OCI-LY3 (cell line): Measurements from ENCODE around the gene TIMM22.

Source experiments
- CTCF ChIP-seq: fragments of 200-600, 300-600 bp; sonication (generic); IDR thresholded peaks from 2 replicates; pipeline ENCODE4 v1.5.1; 2014; ENCODE audit warnings: antibody characterized with exemption, low read length, low read depth
- EZH2phosphoT487 ChIP-seq: fragments of 200-600 bp; shearing (Covaris generic); IDR thresholded peaks from 2 replicates; pipeline ENCODE4 v1.6.1; 2018; ENCODE audit warnings: antibody characterized with exemption, mixed run types, low read depth

DNA sequence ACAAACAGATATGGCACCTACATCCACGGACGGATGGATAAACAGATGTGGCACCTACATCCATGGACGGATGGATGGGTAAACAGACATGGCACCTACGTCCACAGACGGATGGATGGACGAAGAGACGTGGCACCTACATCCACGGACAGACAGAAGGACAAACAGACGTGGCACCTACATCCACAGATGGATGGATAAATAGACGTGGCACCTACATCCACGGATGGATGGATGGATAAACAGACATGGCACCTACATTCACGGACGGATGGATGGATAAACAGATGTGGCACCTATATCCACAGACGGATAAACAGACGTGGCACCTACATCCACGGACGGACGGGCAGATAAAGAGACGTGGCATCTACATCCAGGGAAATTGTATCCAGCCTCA, 45.6 kb downstream of the TIMM22 start:
- TF ChIP-seq CTCF (no peak), EZH2phosphoT487 (no peak)
